ACC112 (cell line): Measurements from ENCODE around the gene EEF1AKMT1.
"Not testable (repeated sequence)": the region's sequence is repeated elsewhere in the genome, so short reads cannot be mapped to it uniquely, and the experiment has no call there.

Experiments
- H2AFZ ChIP-seq: fragments of 200-600 bp; sonication (generic); one replicate; pipeline ENCODE4 v1.6.0; 2017; ENCODE audit warnings: antibody characterized with exemption, low read length; ENCODE audit not compliant: unreplicated experiment
- H3K27ac ChIP-seq: fragments of 200-600 bp; sonication (generic); 2 replicates; pipeline ENCODE4 v1.5.1; 2014; ENCODE audit warnings: low read depth, mild to moderate bottlenecking, antibody characterized with exemption, low read length, moderate library complexity
- H3K27me3 ChIP-seq: fragments of 200-600 bp; sonication (generic); 2 replicates; pipeline ENCODE4 v1.6.1; 2014; ENCODE audit warnings: mild to moderate bottlenecking, antibody characterized with exemption, low read length, moderate library complexity, mixed read lengths; ENCODE audit not compliant: insufficient read depth
- H3K36me3 ChIP-seq: fragments of 200-600 bp; sonication (generic); 2 replicates; pipeline ENCODE4 v1.6.1; 2016; ENCODE audit warnings: mild to moderate bottlenecking, antibody characterized with exemption, low read length, moderate library complexity, mixed read lengths; ENCODE audit not compliant: insufficient read depth
- H3K4me1 ChIP-seq: fragments of 200-600 bp; sonication (generic); one replicate; pipeline ENCODE4 v1.6.1; 2016; ENCODE audit warnings: low read length, mixed read lengths; ENCODE audit not compliant: insufficient read depth, unreplicated experiment, control insufficient read depth
- H3K4me3 ChIP-seq: fragments of 200-600 bp; sonication (generic); 2 replicates; pipeline ENCODE4 v1.5.1; 2014; ENCODE audit warnings: mild to moderate bottlenecking, low read depth, low read length
- H3K79me2 ChIP-seq: fragments of 200-600 bp; sonication (generic); one replicate; pipeline ENCODE4 v1.6.0; 2016; ENCODE audit warnings: low read length; ENCODE audit not compliant: control insufficient read depth, unreplicated experiment, insufficient read depth

EEF1AKMT1 gene

GRCh38 chr13:20743830-20744404, 29.8 kb downstream of the EEF1AKMT1 start:
- H3K27ac ChIP-seq, H3K4me1 ChIP-seq, H3K27me3 ChIP-seq, H2AFZ ChIP-seq, H3K4me3 ChIP-seq, H3K79me2 ChIP-seq, H3K36me3 ChIP-seq: not testable (repeated sequence)

- H3K27me3 ChIP-seq, result no peaks in the 10 kb centered on the region
- no peaks in the 10 kb centered on the region for H3K79me2 ChIP-seq
- no peak overlapping the region for H3K4me3 ChIP-seq
- no peak overlapping the region for H3K27ac ChIP-seq
- no peaks in the 10 kb centered on the region for H3K4me1 ChIP-seq
- no peak overlapping the region for H2AFZ ChIP-seq
- peaks cover 4% of the 10 kb centered on the region; the same call in 1 of the 2 replicates for H3K36me3 ChIP-seq
These were observed 33.7 kb downstream of the EEF1AKMT1 start for GRCh38 chr13:20740021-20740420.

- Histone ChIP-seq H3K4me3 (no peak overlapping the region), H3K79me2 (no peaks in the 10 kb centered on the region), H2AFZ (no peak overlapping the region), H3K4me1 (no peaks in the 10 kb centered on the region), H3K27me3 (no peaks in the 10 kb centered on the region), H3K36me3 (peaks cover 4% of the 10 kb centered on the region; the same call in 1 of the 2 replicates), H3K27ac (no peak overlapping the region)
These were observed 35.1 kb downstream of the EEF1AKMT1 start for GRCh38 chr13:20738616-20739015.

GRCh38 chr13:20729633-20730585, 43.9 kb downstream of the EEF1AKMT1 start:
- Histone ChIP-seq H3K27me3 (no peaks in the 10 kb centered on the region), H3K79me2 (no peaks in the 10 kb centered on the region), H3K27ac (no peak overlapping the region), H3K36me3 (no peaks in the 10 kb centered on the region), H3K4me1 (no peaks in the 10 kb centered on the region), H2AFZ (no peak overlapping the region), H3K4me3 (no peak overlapping the region)

- H3K79me2 ChIP-seq, result no peaks in the 10 kb centered on the region
- H3K27me3 ChIP-seq, result no peaks in the 10 kb centered on the region
- H3K4me3 ChIP-seq, result no peak overlapping the region
- H3K27ac ChIP-seq, result no peak overlapping the region
- no peaks in the 10 kb centered on the region for H3K4me1 ChIP-seq
- H2AFZ ChIP-seq, result no peak overlapping the region
- no peaks in the 10 kb centered on the region for H3K36me3 ChIP-seq
These were observed 45.0 kb downstream of the EEF1AKMT1 start for GRCh38 chr13:20728579-20729311.

- no peaks in the 10 kb centered on the region for H3K4me1 ChIP-seq
These were observed 45.9 kb downstream of the EEF1AKMT1 start for GRCh38 chr13:20727856-20728255.

GRCh38 chr13:20721454-20722357, 52.1 kb downstream of the EEF1AKMT1 start:
- H3K4me3 ChIP-seq, result peak overlapping the region; percentile 27
- H3K79me2 ChIP-seq, result no peaks in the 10 kb centered on the region
- no peak overlapping the region for H3K27ac ChIP-seq
- no peaks in the 10 kb centered on the region for H3K36me3 ChIP-seq
- no peaks in the 10 kb centered on the region for H3K27me3 ChIP-seq
- no peak overlapping the region for H2AFZ ChIP-seq
- H3K4me1 ChIP-seq, result peaks cover 7% of the 10 kb centered on the region

More at GRCh38 chr13:20727856-20728255, 45.9 kb downstream of the EEF1AKMT1 start:
- Histone ChIP-seq H2AFZ (no peak overlapping the region), H3K4me3 (no peak overlapping the region), H3K36me3 (no peaks in the 10 kb centered on the region), H3K79me2 (no peaks in the 10 kb centered on the region), H3K27me3 (no peaks in the 10 kb centered on the region), H3K27ac (no peak overlapping the region)

GRCh38 chr13:20721058-20721453, 52.7 kb downstream of the EEF1AKMT1 start:
- no peaks in the 10 kb centered on the region for H3K79me2 ChIP-seq
- H3K27me3 ChIP-seq, result no peaks in the 10 kb centered on the region
- no peak overlapping the region for H3K4me3 ChIP-seq
- no peak overlapping the region for H2AFZ ChIP-seq
- H3K4me1 ChIP-seq, result peaks cover 7% of the 10 kb centered on the region
- H3K27ac ChIP-seq, result no peak overlapping the region
- H3K36me3 ChIP-seq, result no peaks in the 10 kb centered on the region

- no peak overlapping the region for H3K4me3 ChIP-seq
- H3K36me3 ChIP-seq, result no peaks in the 10 kb centered on the region
- no peak overlapping the region for H3K27ac ChIP-seq
- no peak overlapping the region for H2AFZ ChIP-seq
- H3K27me3 ChIP-seq, result no peaks in the 10 kb centered on the region
- H3K4me1 ChIP-seq, result peaks cover 7% of the 10 kb centered on the region
- H3K79me2 ChIP-seq, result no peaks in the 10 kb centered on the region
These were observed 53.3 kb downstream of the EEF1AKMT1 start for GRCh38 chr13:20720499-20720898.

- no peaks in the 10 kb centered on the region for H3K27me3 ChIP-seq
- peaks cover 14% of the 10 kb centered on the region for H3K4me1 ChIP-seq
- no peak overlapping the region for H2AFZ ChIP-seq
- H3K36me3 ChIP-seq, result no peaks in the 10 kb centered on the region
- no peaks in the 10 kb centered on the region for H3K79me2 ChIP-seq
- H3K27ac ChIP-seq, result no peak overlapping the region
- H3K4me3 ChIP-seq, result no peak overlapping the region
These were observed 54.0 kb downstream of the EEF1AKMT1 start for GRCh38 chr13:20719783-20720182.
